Measurements from ENCODE around the gene SPATA22.
"Not testable (repeated sequence)": the region's sequence is repeated elsewhere in the genome, so short reads cannot be mapped to it uniquely, and the experiment has no call there.

SPATA22 gene

GRCh38 chr17:3471599-3471998, at the start of gene SPATA22:
TSS of gene SPATA22 (minus strand) at chr17:3471819. CDS start at chr17:3469325, 2,494 bp downstream.
- DNase-seq = no peak

GRCh38 chr17:3519472-3519871, 47.9 kb upstream of the SPATA22 start:
- DNase-seq = not testable (repeated sequence)

- no peak for DNase-seq
These were observed 43.3 kb upstream of the SPATA22 start for GRCh38 chr17:3514873-3515272.

- DNase-seq = not testable (repeated sequence)
These were observed 42.5 kb upstream of the SPATA22 start for GRCh38 chr17:3514167-3514566.

GRCh38 chr17:3513305-3514035, 41.9 kb upstream of the SPATA22 start:
- no peak for DNase-seq

GRCh38 chr17:3512505-3513171, 41.0 kb upstream of the SPATA22 start:
- no peak for DNase-seq

- DNase-seq = no peak
These were observed 40.4 kb upstream of the SPATA22 start for GRCh38 chr17:3511852-3512504.

GRCh38 chr17:3510090-3510489, 38.5 kb upstream of the SPATA22 start:
- DNase-seq = no peak

GRCh38 chr17:3507869-3508268, 36.2 kb upstream of the SPATA22 start:
- no peak for DNase-seq

- no peak for DNase-seq
These were observed 35.5 kb upstream of the SPATA22 start for GRCh38 chr17:3507071-3507470.

- no peak for DNase-seq
These were observed 34.4 kb upstream of the SPATA22 start for GRCh38 chr17:3506054-3506453.

GRCh38 chr17:3505008-3505407, 33.4 kb upstream of the SPATA22 start:
- DNase-seq = no peak

- DNase-seq = no peak
These were observed 31.7 kb upstream of the SPATA22 start for GRCh38 chr17:3503285-3503684.

GRCh38 chr17:3502466-3502865, 30.8 kb upstream of the SPATA22 start:
- DNase-seq = no peak

- DNase-seq = no peak
These were observed 29.7 kb upstream of the SPATA22 start for GRCh38 chr17:3501344-3501743.

- DNase-seq = no peak
These were observed 25.5 kb upstream of the SPATA22 start for GRCh38 chr17:3497101-3497500.

- DNase-seq = no peak
These were observed 14.0 kb upstream of the SPATA22 start for GRCh38 chr17:3485481-3486068.

- DNase-seq = no peak
These were observed 11.2 kb upstream of the SPATA22 start for GRCh38 chr17:3482852-3483251.

GRCh38 chr17:3479988-3480387, 8.4 kb upstream of the SPATA22 start:
- no peak for DNase-seq

- DNase-seq = no peak
These were observed 4.4 kb upstream of the SPATA22 start, which contains the start of gene ASPA for GRCh38 chr17:3475812-3476610. TSS of gene ASPA (plus strand) at chr17:3475997. CDS start at chr17:3476160, 163 bp downstream.

GRCh38 chr17:3475251-3475685, 3.6 kb upstream of the SPATA22 start:
- no peak for DNase-seq

- no peak for DNase-seq
These were observed 2.6 kb upstream of the SPATA22 start for GRCh38 chr17:3474212-3474611.

- no peak for DNase-seq
These were observed 518 bp upstream of the SPATA22 start for GRCh38 chr17:3472137-3472536.
